ENCODE results near the gene REC8. TPM values are rescaled to one million over a fixed set of nuclear protein-coding genes. Genes with fewer than 3 reads are reported as not detected.
"Not testable (repeated sequence)": the region's sequence is repeated elsewhere in the genome, so short reads cannot be mapped to it uniquely, and the experiment has no call there.

REC8 gene
- total and polyA plus RNA-seq, 11 donors, result 0.32 to 25.3 (median 4.4) TPM

GRCh38 chr14:24197056-24197450, 25.2 kb downstream of the REC8 start:
- no peak for TF ChIP-seq POLR2A (IDR thresholded peaks at IDR 0.05)
- Histone ChIP-seq H3K27me3 (no peaks in the 10 kb centered on the region), H3K4me3 (peak overlapping the region in 4 of 12 donors; percentile 89 to 99 (median 93)), H3K9me3 (peaks cover 0 to 4% (median 0%) of the 10 kb centered on the region in 12 donors), H3K27ac (no peak overlapping the region), H3K4me1 (peaks cover 2 to 47% (median 24%) of the 10 kb centered on the region in 12 donors), H3K36me3 (peaks cover 0 to 35% (median 18%) of the 10 kb centered on the region in 9 donors)
- no peak for DNase-seq
- WGBS, 4 donors, result 80 to 94% (median 92%) methylated on average over 2 of the region's 2 CpGs
- intact Hi-C loops (cut with DNase I), result no loop called here
- no peak for ATAC-seq

- intact Hi-C loops (cut with DNase I), result no loop called here
- Histone ChIP-seq H3K9me3 (peaks cover 0 to 4% (median 0%) of the 10 kb centered on the region in 12 donors), H3K27ac (no peak overlapping the region), H3K36me3 (peaks cover 0 to 33% (median 13%) of the 10 kb centered on the region in 9 donors), H3K4me1 (peaks cover 2 to 45% (median 23%) of the 10 kb centered on the region in 12 donors), H3K4me3 (no peak overlapping the region), H3K27me3 (no peaks in the 10 kb centered on the region)
- TF ChIP-seq CTCF (IDR thresholded peaks at IDR 0.05) (no peak), POLR2A (IDR thresholded peaks at IDR 0.05) (no peak)
- WGBS, 4 donors, result 79 to 91% (median 83%) methylated on average over 7 of the region's 7 CpGs
- DNase-seq (no peak), ATAC-seq (no peak)
Observed at GRCh38 chr14:24198814-24199524, 27.1 kb downstream of the REC8 start.

GRCh38 chr14:24202538-24202937, 30.7 kb downstream of the REC8 start:
- H3K36me3 ChIP-seq, result peaks cover 0 to 63% (median 32%) of the 10 kb centered on the region in 9 donors
- H3K9me3 ChIP-seq; intact Hi-C loops (cut with DNase I); DNase-seq; H3K27ac ChIP-seq; H3K27me3 ChIP-seq; ATAC-seq; H3K4me3 ChIP-seq: not testable (repeated sequence)
- WGBS, 4 donors, result 91 to 93% (median 92%) methylated on average over 8 of the region's 8 CpGs
- H3K4me1 ChIP-seq, result peaks cover 0 to 19% (median 2%) of the 10 kb centered on the region in 12 donors

GRCh38 chr14:24203249-24203886, 31.5 kb downstream of the REC8 start:
- H3K27ac ChIP-seq; H3K27me3 ChIP-seq; H3K9me3 ChIP-seq; DNase-seq; H3K4me3 ChIP-seq; intact Hi-C loops (cut with DNase I); ATAC-seq: not testable (repeated sequence)
- 91 to 99% (median 98%) methylated on average over 16 of the region's 16 CpGs for WGBS, 4 donors
- Histone ChIP-seq H3K36me3 (peaks cover 0 to 71% (median 41%) of the 10 kb centered on the region in 9 donors), H3K4me1 (peaks cover 0 to 13% (median 0%) of the 10 kb centered on the region in 12 donors)

GRCh38 chr14:24204163-24205146, 32.6 kb downstream of the REC8 start:
- intact Hi-C loops (cut with DNase I), result no loop called here
- WGBS, 4 donors, result 92 to 97% (median 94%) methylated on average over 7 of the region's 7 CpGs

More at GRCh38 chr14:24204163-24205146, 32.6 kb downstream of the REC8 start:
- ATAC-seq (no peak), DNase-seq (no peak)
- Histone ChIP-seq H3K27me3 (no peaks in the 10 kb centered on the region), H3K9me3 (peaks cover 0 to 4% (median 0%) of the 10 kb centered on the region in 12 donors), H3K4me1 (peaks cover 0 to 2% (median 0%) of the 10 kb centered on the region in 12 donors), H3K4me3 (no peak overlapping the region), H3K27ac (no peak overlapping the region), H3K36me3 (peaks cover 0 to 78% (median 51%) of the 10 kb centered on the region in 9 donors)
- TF ChIP-seq POLR2A (IDR thresholded peaks at IDR 0.05) (no peak), CTCF (IDR thresholded peaks at IDR 0.05) (no peak)

Data from heart left ventricle (tissue), 16 donors.